ENCODE data around the gene TECTA.

DNA sequence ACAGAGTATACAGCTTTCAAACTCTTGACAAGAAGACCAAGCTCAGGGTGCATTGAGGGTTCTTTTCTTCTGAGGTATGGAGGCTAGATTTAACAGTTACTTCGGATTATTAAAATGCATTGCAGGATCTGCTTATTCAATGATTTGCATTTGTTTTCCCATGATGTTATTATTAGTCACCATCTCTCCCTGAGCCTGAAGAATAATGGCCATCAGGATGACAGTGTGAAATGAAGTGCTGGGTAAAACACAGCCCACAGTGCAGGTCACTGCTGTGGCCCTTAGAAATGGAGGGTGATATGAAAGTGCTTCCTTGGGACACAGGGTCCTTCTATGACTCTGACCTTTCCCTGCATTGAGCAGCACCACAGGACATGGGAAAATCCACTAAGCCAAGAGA is 40.0 kb downstream of the TECTA start:
- TF ChIP-seq CTCF (IDR thresholded peaks at IDR 0.05) (no peak), ZFX (IDR thresholded peaks at IDR 0.05; ENCODE audit: borderline replicate concordance) (no peak)

Measured in 22Rv1 (cell line).